GM12878 (cell line): ENCODE measurements around the gene GNB3. TPM values are rescaled to one million over a fixed set of nuclear protein-coding genes. Genes with fewer than 3 reads are reported as not detected.

Experiments used
- ATAC-seq: fragments of 200-7000 bp; cut with Tn5 transposase; 3 replicates; pipeline ENCODE4 v1.9.1; 2020; ENCODE audit warnings: mild to moderate bottlenecking, moderate library complexity
- BruUV-seq: library from RNA; stranded (reverse); fragments of 400-500 nt; replicated peaks from 2 replicates; lab custom pipeline; 2021; lab: Mats Ljungman, UMichigan
- CTCF ChIA-PET: fragments of 300-600 bp; sonication (Branson Sonifier 250); formaldehyde crosslinking; extraction: SDS; loops from one replicate; lab custom pipeline; 2021; ENCODE audit warnings: inconsistent platforms; lab: Yijun Ruan, JAX
- POLR2A ChIA-PET: fragments of 350-600 bp; formaldehyde crosslinking; extraction: SDS; loops from one replicate; lab custom pipeline; 2021; ENCODE audit warnings: inconsistent platforms; lab: Charles Lee
- RAD21 ChIA-PET: fragments of 300-600 bp; sonication (Branson Sonifier 250); formaldehyde crosslinking; loops from one replicate; lab custom pipeline; 2023; ENCODE audit warnings: antibody characterized with exemption; ENCODE audit not compliant: unreplicated experiment; lab: Charles Lee
- SMC1A ChIA-PET: fragments of 300-600 bp; sonication (Branson Sonifier 250); formaldehyde crosslinking; loops from one replicate; lab custom pipeline; 2023; ENCODE audit not compliant: unreplicated experiment, uncharacterized antibody; lab: Charles Lee
- DNase-seq: peaks from one replicate; pipeline ENCODE4 v3.0.0-alpha.2; 2011; ENCODE audit warnings: low read depth, low spot score
- FAIRE-seq: peaks from 3 replicates; lab custom pipeline; 2011; peaks lifted over from hg19 to GRCh38; lab: Jason Lieb, UNC
- H2AFZ ChIP-seq: 2 replicates; pipeline ENCODE4 v1.6.0; 2011; ENCODE audit warnings: low read depth, low read length, control low read depth; ENCODE audit not compliant: control insufficient read depth
- H3K27ac ChIP-seq: 2 replicates; pipeline ENCODE4 v1.5.1; 2011; ENCODE audit warnings: control low read depth; ENCODE audit not compliant: control insufficient read depth, insufficient read depth
- H3K27me3 ChIP-seq, 2 experiments: replicated peaks in 1 of 2; 2 replicates each; pipeline versions ENCODE4 v1.6.0 to v1.6.1; 2011; ENCODE audit warnings: low read length in 1 of 2; ENCODE audit not compliant: control insufficient read depth in 2 of 2, insufficient read depth in 2 of 2
- H3K36me3 ChIP-seq, 2 experiments: 2 replicates each; pipeline ENCODE4 v1.5.1; 2011; ENCODE audit warnings: low read length in 1 of 2; ENCODE audit not compliant: control insufficient read depth in 2 of 2, insufficient read depth in 2 of 2
- H3K4me1 ChIP-seq: 2 replicates; pipeline ENCODE4 v1.6.1; 2011; ENCODE audit warnings: mild to moderate bottlenecking, low read length, moderate library complexity, mixed read lengths; ENCODE audit not compliant: control insufficient read depth, insufficient read depth
- H3K4me2 ChIP-seq: 2 replicates; pipeline ENCODE4 v1.6.0; 2011; ENCODE audit warnings: control low read depth; ENCODE audit not compliant: control insufficient read depth, insufficient read depth
- H3K4me3 ChIP-seq: fragments of 200-600 bp; sonication (generic); 2 replicates; pipeline ENCODE4 v1.5.1; 2016
- H3K79me2 ChIP-seq: 2 replicates; pipeline ENCODE4 v1.6.0; 2011; ENCODE audit warnings: low read length; ENCODE audit not compliant: control insufficient read depth, insufficient read depth
- H3K9ac ChIP-seq: 2 replicates; pipeline ENCODE4 v1.8.0; 2011; ENCODE audit warnings: low read length, control low read depth, mixed read lengths; ENCODE audit not compliant: control insufficient read depth, insufficient read depth
- H3K9me3 ChIP-seq: replicated peaks from 3 replicates; pipeline ENCODE4 v1.5.1; 2011; ENCODE audit warnings: mild to moderate bottlenecking, low read length; ENCODE audit not compliant: control insufficient read depth, insufficient read depth
- H4K20me1 ChIP-seq: 2 replicates; pipeline ENCODE4 v1.6.0; 2011; ENCODE audit not compliant: control insufficient read depth, insufficient read depth
- CTCF ChIP-seq, 3 experiments: IDR thresholded peaks in 2 of 3; conservative IDR thresholded peaks in 1 of 3; 2 replicates each; pipeline ENCODE4 v1.5.1; 2011; ENCODE audit warnings: low read depth in 3 of 3, low read length in 3 of 3, mild to moderate bottlenecking in 3 of 3, control low read depth in 2 of 3, moderate library complexity in 2 of 3, inconsistent platforms in 1 of 3, mixed read lengths in 1 of 3; ENCODE audit not compliant: control insufficient read depth in 2 of 3, insufficient read depth in 1 of 3; ENCODE audit errors: extremely low read depth in 1 of 3
- ETV6 ChIP-seq, 2 experiments: fragments of 450-650 bp in 1 of 2; IDR thresholded peaks in 1 of 2; conservative IDR thresholded peaks in 1 of 2; 2 replicates each; pipeline ENCODE4 v1.6.1; 2014; ENCODE audit warnings: antibody characterized with exemption in 1 of 2, borderline replicate concordance in 1 of 2, low read depth in 1 of 2, mild to moderate bottlenecking in 1 of 2, moderate library complexity in 1 of 2
- GABPA ChIP-seq: IDR thresholded peaks from 2 replicates; pipeline ENCODE4 v1.6.1; 2014; ENCODE audit warnings: antibody characterized with exemption, low read depth, mild to moderate bottlenecking, inconsistent platforms
- MEF2A ChIP-seq: IDR thresholded peaks from 2 replicates; pipeline ENCODE4 v1.6.1; 2011; ENCODE audit warnings: low read depth, mild to moderate bottlenecking, low read length, moderate library complexity; ENCODE audit not compliant: insufficient read depth
- MEF2B ChIP-seq: fragments of 450-650 bp; IDR thresholded peaks from 2 replicates; pipeline ENCODE4 v1.6.1; 2018; ENCODE audit warnings: mild to moderate bottlenecking, moderate library complexity; ENCODE audit not compliant: partially characterized antibody, poor library complexity, severe bottlenecking
- NFIC ChIP-seq: IDR thresholded peaks from 2 replicates; pipeline ENCODE4 v1.6.1; 2012; ENCODE audit warnings: low read depth, mild to moderate bottlenecking, inconsistent platforms, low read length, moderate library complexity
- NFYA ChIP-seq: IDR thresholded peaks from 2 replicates; pipeline ENCODE4 v1.6.1; 2011; ENCODE audit warnings: low read depth, mild to moderate bottlenecking, low read length, improper control_type of control experiment, borderline replicate concordance
- POU2F2 ChIP-seq: IDR thresholded peaks from 3 replicates; pipeline ENCODE4 v1.6.1; 2011; ENCODE audit warnings: low read depth, mild to moderate bottlenecking, low read length, borderline replicate concordance
- RELA ChIP-seq: fragments of 450-650 bp; IDR thresholded peaks from 2 replicates; pipeline ENCODE4 v1.8.0; 2014; ENCODE audit warnings: borderline replicate concordance; ENCODE audit not compliant: partially characterized antibody
- SMAD1 ChIP-seq: fragments of 450-650 bp; IDR thresholded peaks from 2 replicates; pipeline ENCODE4 v1.6.1; 2018; ENCODE audit warnings: mild to moderate bottlenecking, low read depth; ENCODE audit not compliant: partially characterized antibody
- TARDBP ChIP-seq: IDR thresholded peaks from 2 replicates; pipeline ENCODE4 v1.6.1; 2016; ENCODE audit warnings: borderline replicate concordance
- TCF12 ChIP-seq: IDR thresholded peaks from 2 replicates; pipeline ENCODE4 v1.6.1; 2011; ENCODE audit warnings: low read depth, mild to moderate bottlenecking, low read length
- ZNF384 ChIP-seq: IDR thresholded peaks from 2 replicates; pipeline ENCODE4 v1.6.1; 2012; ENCODE audit warnings: low read depth, mild to moderate bottlenecking, low read length, improper control_type of control experiment, borderline replicate concordance
- WGBS: methylation state at CpG from one replicate; pipeline ENCODE4 v1.1.6; 2016; ENCODE audit warnings: low lambda C conversion rate; ENCODE audit not compliant: insufficient replicate concordance, insufficient coverage; ENCODE audit errors: missing lambda C conversion rate; 5-methylcytosine and 5-hydroxymethylcytosine counted together
- in situ Hi-C: fragments of 300-500 bp; cut with MboI; formaldehyde crosslinking; loops from 9 replicates; pipeline ENCODE4 v1.14.3; 2018; ENCODE audit warnings: mixed read lengths
- intact Hi-C: fragments of 100-400 bp; cut with micrococcal nuclease; formaldehyde crosslinking; loops from one replicate; pipeline ENCODE4 v1.14.2; 2022; ENCODE audit not compliant: unreplicated experiment
- polyA plus RNA-seq, 11 experiments: library from polyadenylated mRNA; depleted of rRNA in 4 of 11; unstranded in 6 of 11; stranded (reverse) in 5 of 11; fragments of >200 nt; fragmentation: Nextera tagmentation in 4 of 11; fragmentation: Illumina TruSeq in 1 of 11; extraction: Ambion mirVana in 4 of 11; extraction: Trizol in 1 of 11; gene quantifications; 1 replicate in 1 of 11; 2 replicates in 10 of 11; pipeline versions ENCODE4 v1.2.1 to v1.2.3, GENCODE V29; 2011 to 2016; ENCODE audit warnings: inconsistent platforms in 2 of 11, missing spikeins in 2 of 11, low read depth in 1 of 11
- total RNA-seq, 4 experiments: library from RNA; depleted of rRNA in 3 of 4; stranded (reverse); fragments of >200 nt in 3 of 4; fragmentation: Illumina TruSeq in 1 of 4; extraction: Trizol in 1 of 4; gene quantifications; 2 replicates each; pipeline versions ENCODE4 v1.2.1 to v1.2.3, GENCODE V29; 2013 to 2021
- TF ChIP-seq, protein P1 (sequence below): fragments of 450-650 bp; IDR thresholded peaks from 2 replicates; pipeline ENCODE4 v1.6.1; 2018; ENCODE audit warnings: mild to moderate bottlenecking, low read depth, moderate library complexity; ENCODE audit not compliant: partially characterized antibody
- TF ChIP-seq, protein P2 (sequence below): fragments of 450-650 bp; IDR thresholded peaks from 2 replicates; pipeline ENCODE4 v1.6.1; 2016; ENCODE audit warnings: mild to moderate bottlenecking, moderate library complexity, borderline replicate concordance

Gene GNB3
- total and polyA plus RNA-seq, 10 of the 15 experiments (the other 5 are each of a cell fraction or from before 2014, with no cell fraction given) = 0.05 to 1.1 (median 0.36) TPM

- ATAC-seq (no peak), DNase-seq (no peak), FAIRE-seq (no peak)
- Histone ChIP-seq H3K4me1 (peaks cover 12% of the 10 kb centered on the region), H3K4me2 (no peak overlapping the region), H4K20me1 (no peaks in the 10 kb centered on the region), H3K79me2 (no peaks in the 10 kb centered on the region), H3K27ac (no peak overlapping the region), H3K36me3 (peaks cover 0 to 6% of the 10 kb centered on the region in 2 experiments; a peak in 3 of 4 replicates), H3K9me3 (no peaks in the 10 kb centered on the region), H3K9ac (no peak overlapping the region), H2AFZ (no peak overlapping the region), H3K4me3 (no peak overlapping the region), H3K27me3 (no peaks in the 10 kb centered on the region)
- WGBS = 70% methylated on average over 2 of the region's 2 CpGs
- in situ Hi-C loops = no loop called here
- ChIA-PET SMC1A (no interaction called here), RAD21 (no interaction called here), CTCF (interaction anchor here (1.8 kb wide), 1 partner anchor 16 kb away, joined by 8 read pairs; the partner anchor contains the start of gene SPSB2), POLR2A (interaction anchor here (1.4 kb wide), 1 partner anchor 15 kb away, joined by 3 read pairs; the partner anchor contains the start of gene SPSB2)
- intact Hi-C loops = no loop called here
- no TSS peak for BruUV-seq
- TF ChIP-seq GABPA (no peak), CTCF (IDR thresholded peaks at IDR 0.05 in 2 of 3, conservative IDR thresholded peaks at IDR 0.05 in 1 of 3; ENCODE audit: control insufficient read depth in 2 of 3, extremely low read depth in 1 of 3, insufficient read depth in 1 of 3, low read depth in 3 of 3, low read length in 3 of 3) (no peak), ZNF384 (no peak), MEF2A (no peak), TARDBP (no peak), NFIC (no peak), POU2F2 (no peak), SMAD1 (no peak), TCF12 (no peak), NFYA (no peak), RELA (no peak), ETV6 (conservative IDR thresholded peaks at IDR 0.05 in 1 of 2, IDR thresholded peaks at IDR 0.05 in 1 of 2; ENCODE audit: borderline replicate concordance in 1 of 2, low read depth in 1 of 2) (no peak), MEF2B (no peak)
- TF ChIP-seq, protein P1, sequence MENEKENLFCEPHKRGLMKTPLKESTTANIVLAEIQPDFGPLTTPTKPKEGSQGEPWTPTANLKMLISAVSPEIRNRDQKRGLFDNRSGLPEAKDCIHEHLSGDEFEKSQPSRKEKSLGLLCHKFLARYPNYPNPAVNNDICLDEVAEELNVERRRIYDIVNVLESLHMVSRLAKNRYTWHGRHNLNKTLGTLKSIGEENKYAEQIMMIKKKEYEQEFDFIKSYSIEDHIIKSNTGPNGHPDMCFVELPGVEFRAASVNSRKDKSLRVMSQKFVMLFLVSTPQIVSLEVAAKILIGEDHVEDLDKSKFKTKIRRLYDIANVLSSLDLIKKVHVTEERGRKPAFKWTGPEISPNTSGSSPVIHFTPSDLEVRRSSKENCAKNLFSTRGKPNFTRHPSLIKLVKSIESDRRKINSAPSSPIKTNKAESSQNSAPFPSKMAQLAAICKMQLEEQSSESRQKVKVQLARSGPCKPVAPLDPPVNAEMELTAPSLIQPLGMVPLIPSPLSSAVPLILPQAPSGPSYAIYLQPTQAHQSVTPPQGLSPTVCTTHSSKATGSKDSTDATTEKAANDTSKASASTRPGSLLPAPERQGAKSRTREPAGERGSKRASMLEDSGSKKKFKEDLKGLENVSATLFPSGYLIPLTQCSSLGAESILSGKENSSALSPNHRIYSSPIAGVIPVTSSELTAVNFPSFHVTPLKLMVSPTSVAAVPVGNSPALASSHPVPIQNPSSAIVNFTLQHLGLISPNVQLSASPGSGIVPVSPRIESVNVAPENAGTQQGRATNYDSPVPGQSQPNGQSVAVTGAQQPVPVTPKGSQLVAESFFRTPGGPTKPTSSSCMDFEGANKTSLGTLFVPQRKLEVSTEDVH = no peak
- TF ChIP-seq, protein P2, sequence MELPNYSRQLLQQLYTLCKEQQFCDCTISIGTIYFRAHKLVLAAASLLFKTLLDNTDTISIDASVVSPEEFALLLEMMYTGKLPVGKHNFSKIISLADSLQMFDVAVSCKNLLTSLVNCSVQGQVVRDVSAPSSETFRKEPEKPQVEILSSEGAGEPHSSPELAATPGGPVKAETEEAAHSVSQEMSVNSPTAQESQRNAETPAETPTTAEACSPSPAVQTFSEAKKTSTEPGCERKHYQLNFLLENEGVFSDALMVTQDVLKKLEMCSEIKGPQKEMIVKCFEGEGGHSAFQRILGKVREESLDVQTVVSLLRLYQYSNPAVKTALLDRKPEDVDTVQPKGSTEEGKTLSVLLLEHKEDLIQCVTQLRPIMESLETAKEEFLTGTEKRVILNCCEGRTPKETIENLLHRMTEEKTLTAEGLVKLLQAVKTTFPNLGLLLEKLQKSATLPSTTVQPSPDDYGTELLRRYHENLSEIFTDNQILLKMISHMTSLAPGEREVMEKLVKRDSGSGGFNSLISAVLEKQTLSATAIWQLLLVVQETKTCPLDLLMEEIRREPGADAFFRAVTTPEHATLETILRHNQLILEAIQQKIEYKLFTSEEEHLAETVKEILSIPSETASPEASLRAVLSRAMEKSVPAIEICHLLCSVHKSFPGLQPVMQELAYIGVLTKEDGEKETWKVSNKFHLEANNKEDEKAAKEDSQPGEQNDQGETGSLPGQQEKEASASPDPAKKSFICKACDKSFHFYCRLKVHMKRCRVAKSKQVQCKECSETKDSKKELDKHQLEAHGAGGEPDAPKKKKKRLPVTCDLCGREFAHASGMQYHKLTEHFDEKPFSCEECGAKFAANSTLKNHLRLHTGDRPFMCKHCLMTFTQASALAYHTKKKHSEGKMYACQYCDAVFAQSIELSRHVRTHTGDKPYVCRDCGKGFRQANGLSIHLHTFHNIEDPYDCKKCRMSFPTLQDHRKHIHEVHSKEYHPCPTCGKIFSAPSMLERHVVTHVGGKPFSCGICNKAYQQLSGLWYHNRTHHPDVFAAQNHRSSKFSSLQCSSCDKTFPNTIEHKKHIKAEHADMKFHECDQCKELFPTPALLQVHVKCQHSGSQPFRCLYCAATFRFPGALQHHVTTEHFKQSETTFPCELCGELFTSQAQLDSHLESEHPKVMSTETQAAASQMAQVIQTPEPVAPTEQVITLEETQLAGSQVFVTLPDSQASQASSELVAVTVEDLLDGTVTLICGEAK = no peak
Observed at GRCh38 chr12:6888360-6888759, 47.6 kb downstream of the GNB3 start.
